SKM-1 treated with dmso at 0.1 percent for 144 hours (cell line): Measurements from ENCODE around the gene RANBP3.
"Not testable (repeated sequence)": the region's sequence is repeated elsewhere in the genome, so short reads cannot be mapped to it uniquely, and the experiment has no call there.

Experiments
- DNase-seq: peaks from one replicate; lab custom pipeline; 2025; ENCODE audit not compliant: unreplicated experiment; lab: John Stamatoyannopoulos, UW

RANBP3 gene

GRCh38 chr19:5967994-5968430, 9.9 kb downstream of the RANBP3 start:
- peak; percentile 27 for DNase-seq

GRCh38 chr19:5967571-5967970, 10.4 kb downstream of the RANBP3 start:
- no peak for DNase-seq

- DNase-seq, result no peak
These were observed 11.0 kb downstream of the RANBP3 start for GRCh38 chr19:5966941-5967340.

- no peak for DNase-seq
These were observed 11.7 kb downstream of the RANBP3 start for GRCh38 chr19:5966215-5966614.

GRCh38 chr19:5964816-5965565, 12.9 kb downstream of the RANBP3 start:
- DNase-seq, result no peak

- DNase-seq, result no peak
These were observed 14.1 kb downstream of the RANBP3 start for GRCh38 chr19:5963855-5964254.

GRCh38 chr19:5963259-5963658, 14.7 kb downstream of the RANBP3 start:
- not testable (repeated sequence) for DNase-seq

- DNase-seq, result no peak
These were observed 15.7 kb downstream of the RANBP3 start for GRCh38 chr19:5961969-5962945.

GRCh38 chr19:5961641-5961968, 16.3 kb downstream of the RANBP3 start:
- DNase-seq, result not testable (repeated sequence)

GRCh38 chr19:5960005-5961001, 17.6 kb downstream of the RANBP3 start:
- DNase-seq, result no peak

- DNase-seq, result no peak
These were observed 18.5 kb downstream of the RANBP3 start for GRCh38 chr19:5959260-5960004.

GRCh38 chr19:5958851-5959122, 19.2 kb downstream of the RANBP3 start:
- DNase-seq, result no peak

GRCh38 chr19:5958074-5958850, 19.7 kb downstream of the RANBP3 start:
- no peak for DNase-seq

GRCh38 chr19:5957170-5957569, 20.8 kb downstream of the RANBP3 start:
- DNase-seq, result no peak

GRCh38 chr19:5956728-5957127, 21.2 kb downstream of the RANBP3 start:
- DNase-seq, result no peak

- DNase-seq, result no peak
These were observed 21.6 kb downstream of the RANBP3 start for GRCh38 chr19:5956323-5956722.

- DNase-seq, result no peak
These were observed 22.4 kb downstream of the RANBP3 start for GRCh38 chr19:5955636-5955935.

GRCh38 chr19:5954293-5954692, 23.6 kb downstream of the RANBP3 start:
- no peak for DNase-seq

GRCh38 chr19:5953680-5954213, 24.2 kb downstream of the RANBP3 start:
- DNase-seq, result no peak
